Thyroid gland (tissue), 4 donors: ENCODE results near the gene RUNX2. TPM values are rescaled to one million over a fixed set of nuclear protein-coding genes. Genes with fewer than 3 reads are reported as not detected.

ENCODE experiments used
- DNase-seq, 2 donors: peaks; one replicate each; pipeline ENCODE4 v3.0.0-alpha.2; 2019
- H3K27ac ChIP-seq, 3 donors: fragments of 200-600 bp; sonication (generic); 1 replicate in 2 of 3; 2 replicates in 1 of 3; pipeline ENCODE4 v1.5.1; 2016 to 2019; ENCODE audit warnings: mild to moderate bottlenecking in 1 of 3, moderate library complexity in 1 of 3
- H3K27me3 ChIP-seq: fragments of 200-600 bp; sonication (generic); one replicate; pipeline ENCODE4 v1.5.1; 2019
- H3K36me3 ChIP-seq, 2 donors: fragments of 200-600 bp; sonication (generic); one replicate each; pipeline ENCODE4 v1.5.1; 2016 to 2019
- H3K4me1 ChIP-seq, 2 donors: fragments of 200-600 bp; sonication (generic); one replicate each; pipeline ENCODE4 v1.5.1; 2017 to 2019
- H3K4me3 ChIP-seq, 3 donors: fragments of 200-600 bp; sonication (generic); replicated peaks in 1 of 3; 1 replicate in 2 of 3; 2 replicates in 1 of 3; pipeline ENCODE4 v1.5.1; 2016; ENCODE audit warnings: mild to moderate bottlenecking in 1 of 3
- H3K9me3 ChIP-seq: fragments of 200-600 bp; sonication (generic); one replicate; pipeline ENCODE4 v1.5.1; 2017
- CTCF ChIP-seq, 6 experiments: fragments of 200-600 bp in 3 of 6; fragments of 450-650 bp in 3 of 6; sonication (generic) in 3 of 6; IDR thresholded peaks; one replicate each; pipeline ENCODE4 v1.5.1; 2016 to 2019; ENCODE audit warnings: antibody characterized with exemption in 6 of 6, mild to moderate bottlenecking in 2 of 6, inconsistent platforms in 1 of 6, moderate library complexity in 1 of 6
- POLR2A ChIP-seq, 2 donors: fragments of 450-650 bp; IDR thresholded peaks; one replicate each; pipeline ENCODE4 v1.6.1; 2017; ENCODE audit warnings: antibody characterized with exemption in 2 of 2, mild to moderate bottlenecking in 2 of 2, moderate library complexity in 1 of 2
- WGBS, 2 donors: methylation state at CpG; one replicate each; pipeline ENCODE4 v1.1.5; 2017; 5-methylcytosine and 5-hydroxymethylcytosine counted together
- intact Hi-C: fragments of 100-400 bp; cut with DNase I; formaldehyde crosslinking; loops from one replicate; pipeline ENCODE4 v1.15.1; 2023
- total RNA-seq, 4 donors: library from RNA; depleted of rRNA; stranded (reverse); fragments of >200 nt; gene quantifications; one replicate each; pipeline ENCODE4 v1.2.3, GENCODE V29; 2016

Gene RUNX2
- total RNA-seq, 4 donors from 2014 or later = 1.6 to 4.2 (median 2.7) TPM

- no peaks in the 10 kb centered on the region for H3K27me3 ChIP-seq
- no peak for DNase-seq
- WGBS, 2 donors = 92 to 98% methylated on average over 1 of the region's 1 CpG
- H3K27ac ChIP-seq = no peak overlapping the region
- no peak for TF ChIP-seq POLR2A (IDR thresholded peaks at IDR 0.05)
- TF ChIP-seq CTCF (IDR thresholded peaks at IDR 0.05) = no peak
- peaks cover 0 to 3% of the 10 kb centered on the region in 2 donors for H3K4me1 ChIP-seq
- H3K4me3 ChIP-seq = no peak overlapping the region
- no peaks in the 10 kb centered on the region for H3K9me3 ChIP-seq
- no peaks in the 10 kb centered on the region for H3K36me3 ChIP-seq
- intact Hi-C loops = no loop called here
Observed at GRCh38 chr6:45658400-45658799, 330.3 kb downstream of the RUNX2 start.

- no peak overlapping the region for H3K27ac ChIP-seq
- no peak overlapping the region for H3K4me3 ChIP-seq
- no peaks in the 10 kb centered on the region for H3K9me3 ChIP-seq
- no peaks in the 10 kb centered on the region for H3K27me3 ChIP-seq
- intact Hi-C loops = no loop called here
- H3K4me1 ChIP-seq = peaks cover 0 to 9% of the 10 kb centered on the region in 2 donors
- no peak for DNase-seq
- 65 to 81% methylated on average over 5 of the region's 5 CpGs for WGBS, 2 donors
- no peaks in the 10 kb centered on the region for H3K36me3 ChIP-seq
- no peak for TF ChIP-seq CTCF (IDR thresholded peaks at IDR 0.05)
- no peak for TF ChIP-seq POLR2A (IDR thresholded peaks at IDR 0.05)
Observed at GRCh38 chr6:45658958-45659357, 330.8 kb downstream of the RUNX2 start.

GRCh38 chr6:45661661-45662060, 333.5 kb downstream of the RUNX2 start:
- no peak overlapping the region for H3K27ac ChIP-seq
- WGBS, 2 donors = 76 to 87% methylated on average over 5 of the region's 5 CpGs
- TF ChIP-seq POLR2A (IDR thresholded peaks at IDR 0.05) = no peak
- no peak for TF ChIP-seq CTCF (IDR thresholded peaks at IDR 0.05)
- no peaks in the 10 kb centered on the region for H3K36me3 ChIP-seq
- peaks cover 7% of the 10 kb centered on the region for H3K27me3 ChIP-seq
- no peaks in the 10 kb centered on the region for H3K9me3 ChIP-seq
- intact Hi-C loops = no loop called here
- H3K4me3 ChIP-seq = no peak overlapping the region
- no peak for DNase-seq
- H3K4me1 ChIP-seq = peaks cover 0 to 10% of the 10 kb centered on the region in 2 donors

GRCh38 chr6:45663251-45664221, 335.4 kb downstream of the RUNX2 start:
- no peak overlapping the region for H3K4me3 ChIP-seq
- intact Hi-C loops = no loop called here
- no peaks in the 10 kb centered on the region for H3K36me3 ChIP-seq
- peaks cover 7% of the 10 kb centered on the region for H3K27me3 ChIP-seq
- 19 to 20% methylated on average over 49 to 54 of the region's 88 CpGs for WGBS, 2 donors
- no peaks in the 10 kb centered on the region for H3K9me3 ChIP-seq
- peaks cover 0 to 10% of the 10 kb centered on the region in 2 donors for H3K4me1 ChIP-seq
- DNase-seq = peak in 1 of 2 donors; percentile 2
- TF ChIP-seq POLR2A (IDR thresholded peaks at IDR 0.05) (no peak), CTCF (IDR thresholded peaks at IDR 0.05) (no peak)
- H3K27ac ChIP-seq = no peak overlapping the region

- Histone ChIP-seq H3K4me1 (peaks cover 0 to 10% of the 10 kb centered on the region in 2 donors), H3K27ac (no peak overlapping the region), H3K9me3 (no peaks in the 10 kb centered on the region), H3K36me3 (no peaks in the 10 kb centered on the region), H3K4me3 (no peak overlapping the region), H3K27me3 (peaks cover 7% of the 10 kb centered on the region)
- intact Hi-C loops = no loop called here
- DNase-seq = no peak
- 91 to 94% methylated on average over 6 of the region's 6 CpGs for WGBS, 2 donors
- no peak for TF ChIP-seq POLR2A (IDR thresholded peaks at IDR 0.05)
- TF ChIP-seq CTCF (IDR thresholded peaks at IDR 0.05) = no peak
Observed at GRCh38 chr6:45664707-45665106, 336.6 kb downstream of the RUNX2 start.
